H1 (cell line): ENCODE data around the gene RPL36AL. TPM values are rescaled to one million over a fixed set of nuclear protein-coding genes. Genes with fewer than 3 reads are reported as not detected.

ENCODE experiments used
- ASH2L ChIP-seq: fragments of 200-600, 300-600 bp; sonication (generic); IDR thresholded peaks from one replicate; pipeline ENCODE4 v1.7.1; 2017; ENCODE audit warnings: low read length
- CBX5 ChIP-seq: fragments of 300-800, 300-1000 bp; sonication (generic); IDR thresholded peaks from 2 replicates; pipeline ENCODE4 v1.7.1; 2016; ENCODE audit warnings: antibody characterized with exemption, low read length, low read depth
- CREB1 ChIP-seq: IDR thresholded peaks from 2 replicates; pipeline ENCODE4 v1.6.1; 2012; ENCODE audit warnings: inconsistent platforms
- EP300 ChIP-seq, 2 experiments: IDR thresholded peaks; 1 replicate in 1 of 2; 2 replicates in 1 of 2; pipeline ENCODE4 v1.6.1; 2011 to 2012; ENCODE audit warnings: low read depth in 2 of 2, low read length in 2 of 2, mild to moderate bottlenecking in 2 of 2, borderline replicate concordance in 1 of 2, inconsistent platforms in 1 of 2, moderate library complexity in 1 of 2
- HDAC2 ChIP-seq, 2 experiments: fragments of 300-600 bp in 1 of 2; sonication (generic) in 1 of 2; IDR thresholded peaks; 2 replicates each; pipeline ENCODE4 v1.6.1; 2011 to 2012; ENCODE audit warnings: low read depth in 2 of 2, low read length in 2 of 2, mild to moderate bottlenecking in 2 of 2, moderate library complexity in 2 of 2, borderline replicate concordance in 1 of 2, inconsistent platforms in 1 of 2
- JUN ChIP-seq: IDR thresholded peaks from 2 replicates; pipeline ENCODE4 v1.6.1; 2011; ENCODE audit warnings: low read depth, mild to moderate bottlenecking, improper control_type of control experiment, low read length
- KDM1A ChIP-seq: fragments of 200-600, 300-600 bp; sonication (generic); IDR thresholded peaks from 2 replicates; pipeline ENCODE4 v1.7.1; 2016; ENCODE audit warnings: mild to moderate bottlenecking, low read length, borderline replicate concordance
- KDM4A ChIP-seq: IDR thresholded peaks from one replicate; pipeline ENCODE4 v1.7.1; 2012; ENCODE audit warnings: low read depth, mild to moderate bottlenecking, moderate library complexity, low read length, inconsistent platforms; ENCODE audit not compliant: severe bottlenecking
- MAX ChIP-seq: IDR thresholded peaks from 2 replicates; pipeline ENCODE4 v1.6.1; 2012; ENCODE audit warnings: inconsistent platforms
- PHF8 ChIP-seq: fragments of 200-600 bp; sonication (generic); conservative IDR thresholded peaks from 2 replicates; pipeline ENCODE4 v1.7.1; 2012; ENCODE audit warnings: low read depth, mild to moderate bottlenecking, inconsistent platforms, low read length, moderate library complexity
- POLR2A ChIP-seq, 2 experiments: IDR thresholded peaks; 1 replicate in 1 of 2; 2 replicates in 1 of 2; pipeline ENCODE4 v1.6.1; 2011; ENCODE audit warnings: low read depth in 2 of 2, low read length in 2 of 2, mild to moderate bottlenecking in 2 of 2; ENCODE audit errors: control extremely low read depth in 1 of 2
- RNF2 ChIP-seq: fragments of 200-900, 300-1000 bp; sonication (generic); IDR thresholded peaks from 2 replicates; pipeline ENCODE4 v1.7.1; 2016; ENCODE audit warnings: borderline replicate concordance, low read depth, mild to moderate bottlenecking, antibody characterized with exemption, low read length; ENCODE audit not compliant: poor library complexity, severe bottlenecking; ENCODE audit errors: missing control alignments
- SAP30 ChIP-seq: fragments of 300-600 bp; sonication (generic); IDR thresholded peaks from 2 replicates; pipeline ENCODE4 v1.7.1; 2012; ENCODE audit warnings: low read length, moderate library complexity, mild to moderate bottlenecking, inconsistent platforms; ENCODE audit not compliant: insufficient read depth, insufficient replicate concordance
- SP2 ChIP-seq: IDR thresholded peaks from 2 replicates; pipeline ENCODE4 v1.6.1; 2012; ENCODE audit warnings: mild to moderate bottlenecking, low read length, inconsistent platforms
- TAF1 ChIP-seq: IDR thresholded peaks from 2 replicates; pipeline ENCODE4 v1.6.1; 2011; ENCODE audit warnings: mild to moderate bottlenecking, low read depth, low read length
- polyA plus RNA-seq, 7 experiments: library from polyadenylated mRNA; depleted of rRNA in 3 of 7; stranded (reverse) in 5 of 7; unstranded in 2 of 7; fragments of >200 nt in 5 of 7; fragments of 200-250 nt in 2 of 7; gene quantifications; 1 replicate in 5 of 7; 2 replicates in 1 of 7; 4 replicates in 1 of 7; pipeline versions ENCODE4 v1.2.1 to v1.2.3, GENCODE V29; 2011 to 2013; ENCODE audit warnings: missing spikeins in 2 of 7, mixed read lengths in 2 of 7
- total RNA-seq: library from RNA; stranded (reverse); fragmentation: NEBNext Ultra II Directional; extraction: Animal tissue kit (Norgen Biotek cat#: 25700); gene quantifications from 2 replicates; pipeline ENCODE4 v1.2.1, GENCODE V29; 2021
- TF ChIP-seq, protein P1 (sequence below): IDR thresholded peaks from 2 replicates; pipeline ENCODE4 v1.6.1; 2012; ENCODE audit warnings: low read length, inconsistent platforms
- TF ChIP-seq, protein P2 (sequence below): IDR thresholded peaks from 2 replicates; pipeline ENCODE4 v1.6.1; 2012; ENCODE audit warnings: inconsistent platforms

Gene RPL36AL
- total and polyA plus RNA-seq, 2 of the 8 experiments (the other 6 are each of a cell fraction or from before 2014, with no cell fraction given), result 138 to 230 TPM

DNA sequence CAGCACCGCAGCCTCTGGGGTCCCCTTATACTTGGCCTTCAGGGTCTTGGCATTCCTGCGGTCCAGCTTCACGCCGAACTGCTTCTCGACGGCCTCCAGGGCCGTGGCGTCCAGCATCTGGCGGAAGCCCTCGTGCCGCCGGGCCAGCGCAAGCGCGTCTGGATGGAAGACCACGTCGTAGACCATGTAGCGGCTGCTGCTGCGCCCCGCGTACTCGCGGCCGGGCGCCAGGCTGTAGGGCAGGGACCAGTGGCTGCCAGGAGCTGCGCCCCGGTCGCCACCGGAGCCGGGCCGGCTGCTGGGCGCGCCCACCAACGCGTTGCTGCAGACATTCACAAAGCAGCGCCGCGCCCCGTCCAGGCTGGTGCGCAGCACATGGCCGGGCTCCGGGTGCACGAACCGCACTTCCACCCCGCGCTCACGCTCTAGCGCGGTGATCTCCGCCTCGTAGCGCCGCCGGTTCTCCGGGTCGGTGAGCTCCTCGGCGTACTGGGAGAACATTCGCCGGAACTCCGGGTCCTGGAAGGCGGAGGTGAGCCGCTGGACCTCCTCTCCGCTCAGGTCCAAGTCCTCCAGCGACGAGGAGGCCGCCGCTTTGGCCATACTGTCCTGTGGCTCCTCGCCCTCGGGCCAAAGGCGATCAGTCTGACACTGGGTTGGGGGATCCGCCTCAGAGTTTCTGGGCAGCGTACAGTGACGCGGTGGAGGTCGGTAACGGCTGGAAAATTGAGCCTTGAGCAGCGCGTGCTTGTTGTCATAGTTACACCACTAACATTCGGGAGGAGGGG lies 14.3 kb upstream of the RPL36AL start, which contains the start of gene DNAAF2 (continued):
- TF ChIP-seq KDM1A (no peak), ASH2L (no peak), RNF2 (no peak), HDAC2 (IDR thresholded peaks at IDR 0.05; ENCODE audit: borderline replicate concordance in 1 of 2, low read depth in 2 of 2, low read length in 2 of 2) (0 out of 4 replicates have a peak, but pooled peaks of 1 of the 2 experiments have one; percentile 37), KDM4A (no peak), TAF1 (no peak; the same call in 1 of the 2 replicates), MAX (peak; percentile 86), PHF8 (peak; percentile 5; the same call in 1 of the 2 replicates), SAP30 (peak; percentile 89), POLR2A (IDR thresholded peaks at IDR 0.05; ENCODE audit: control extremely low read depth in 1 of 2, low read depth in 2 of 2, low read length in 2 of 2) (peak in 1 of 2 experiments; percentile 40; a peak in 2 of 3 replicates), EP300 (IDR thresholded peaks at IDR 0.05; ENCODE audit: borderline replicate concordance in 1 of 2, low read depth in 2 of 2, low read length in 2 of 2) (no peak), CBX5 (no peak), SP2 (no peak), CREB1 (0 out of 2 replicates have a peak, but pooled peaks have one; percentile 7), JUN (no peak)
- TF ChIP-seq, protein P1, sequence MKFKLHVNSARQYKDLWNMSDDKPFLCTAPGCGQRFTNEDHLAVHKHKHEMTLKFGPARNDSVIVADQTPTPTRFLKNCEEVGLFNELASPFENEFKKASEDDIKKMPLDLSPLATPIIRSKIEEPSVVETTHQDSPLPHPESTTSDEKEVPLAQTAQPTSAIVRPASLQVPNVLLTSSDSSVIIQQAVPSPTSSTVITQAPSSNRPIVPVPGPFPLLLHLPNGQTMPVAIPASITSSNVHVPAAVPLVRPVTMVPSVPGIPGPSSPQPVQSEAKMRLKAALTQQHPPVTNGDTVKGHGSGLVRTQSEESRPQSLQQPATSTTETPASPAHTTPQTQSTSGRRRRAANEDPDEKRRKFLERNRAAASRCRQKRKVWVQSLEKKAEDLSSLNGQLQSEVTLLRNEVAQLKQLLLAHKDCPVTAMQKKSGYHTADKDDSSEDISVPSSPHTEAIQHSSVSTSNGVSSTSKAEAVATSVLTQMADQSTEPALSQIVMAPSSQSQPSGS, result no peak
- TF ChIP-seq, protein P2, sequence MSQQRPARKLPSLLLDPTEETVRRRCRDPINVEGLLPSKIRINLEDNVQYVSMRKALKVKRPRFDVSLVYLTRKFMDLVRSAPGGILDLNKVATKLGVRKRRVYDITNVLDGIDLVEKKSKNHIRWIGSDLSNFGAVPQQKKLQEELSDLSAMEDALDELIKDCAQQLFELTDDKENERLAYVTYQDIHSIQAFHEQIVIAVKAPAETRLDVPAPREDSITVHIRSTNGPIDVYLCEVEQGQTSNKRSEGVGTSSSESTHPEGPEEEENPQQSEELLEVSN, result peak; percentile 42; the same call in 1 of the 2 replicates
